Cerebellar nuclear complex (tissue), 1 donor: ENCODE results near the gene SPTSSA.
"Not testable (repeated sequence)": the region's sequence is repeated elsewhere in the genome, so short reads cannot be mapped to it uniquely, and the experiment has no call there.

Experiments
- DNase-seq, 2 experiments: peaks; one replicate each; lab custom pipeline; 2025; lab: John Stamatoyannopoulos, UW

The SPTSSA gene

GRCh38 chr14:34472706-34473279 lies 10.8 kb upstream of the SPTSSA start:
- DNase-seq: no peak

GRCh38 chr14:34470319-34470718 lies 8.3 kb upstream of the SPTSSA start:
- DNase-seq: no peak

GRCh38 chr14:34466691-34467090 lies 4.7 kb upstream of the SPTSSA start:
- no peak for DNase-seq

- no peak for DNase-seq
These were observed 3.2 kb upstream of the SPTSSA start for GRCh38 chr14:34465069-34465859.

GRCh38 chr14:34463598-34463961 lies 1.5 kb upstream of the SPTSSA start:
- no peak for DNase-seq

GRCh38 chr14:34461334-34462131 lies 507 bp downstream of the SPTSSA start:
- no peak for DNase-seq

GRCh38 chr14:34460841-34461240 lies 1.2 kb downstream of the SPTSSA start:
- DNase-seq: no peak

GRCh38 chr14:34460295-34460694 lies 1.7 kb downstream of the SPTSSA start:
- DNase-seq: no peak

- DNase-seq: no peak
These were observed 4.9 kb downstream of the SPTSSA start for GRCh38 chr14:34457186-34457585.

GRCh38 chr14:34453226-34453625 lies 8.8 kb downstream of the SPTSSA start:
- DNase-seq: no peak

GRCh38 chr14:34452258-34452822 lies 9.7 kb downstream of the SPTSSA start:
- DNase-seq: no peak

GRCh38 chr14:34450958-34451357 lies 11.1 kb downstream of the SPTSSA start:
- DNase-seq: no peak

GRCh38 chr14:34450542-34450915 lies 11.5 kb downstream of the SPTSSA start:
- DNase-seq: no peak

GRCh38 chr14:34449819-34450541 lies 12.1 kb downstream of the SPTSSA start:
- DNase-seq: no peak

- DNase-seq: no peak
These were observed 22.9 kb downstream of the SPTSSA start for GRCh38 chr14:34439090-34439489.

- no peak for DNase-seq
These were observed 23.6 kb downstream of the SPTSSA start for GRCh38 chr14:34438438-34438837.

GRCh38 chr14:34437729-34438080 lies 24.3 kb downstream of the SPTSSA start:
- DNase-seq: no peak

- no peak for DNase-seq
These were observed 24.9 kb downstream of the SPTSSA start for GRCh38 chr14:34436960-34437728.

- DNase-seq: no peak
These were observed 25.7 kb downstream of the SPTSSA start for GRCh38 chr14:34436118-34436905.

GRCh38 chr14:34433957-34434356 lies 28.1 kb downstream of the SPTSSA start:
- no peak for DNase-seq

- DNase-seq: not testable (repeated sequence)
These were observed 34.0 kb downstream of the SPTSSA start for GRCh38 chr14:34428102-34428466.
